SK-N-MC (cell line): Measurements from ENCODE around the gene HTR2A.
A peak's percentile ranks its signal among the peaks of the same experiment; 100 is the strongest.

Experiments
- DNase-seq: peaks from one replicate; pipeline ENCODE4 v3.0.0-alpha.2; 2011; ENCODE audit warnings: low read depth, low spot score
- H3K27ac ChIP-seq: fragments of 200-600 bp; sonication (generic); 2 replicates; pipeline ENCODE4 v1.5.1; 2016; ENCODE audit warnings: mixed run types
- H3K36me3 ChIP-seq: fragments of 200-600 bp; sonication (generic); 2 replicates; pipeline ENCODE4 v1.6.1; 2017; ENCODE audit warnings: antibody characterized with exemption, low read length, mixed read lengths; ENCODE audit not compliant: insufficient read depth
- H3K4me3 ChIP-seq: fragments of 200-600 bp; sonication (generic); 2 replicates; pipeline ENCODE4 v1.5.1; 2016
- H3K9ac ChIP-seq: fragments of 200-600 bp; sonication (generic); 2 replicates; pipeline ENCODE4 v1.8.0; 2017; ENCODE audit warnings: mixed run types, mixed read lengths; ENCODE audit not compliant: insufficient read length
- H3K9me3 ChIP-seq: fragments of 200-600 bp; sonication (generic); 2 replicates; pipeline ENCODE4 v1.6.1; 2017; ENCODE audit warnings: low read depth, mild to moderate bottlenecking, antibody characterized with exemption, low read length, moderate library complexity, mixed read lengths
- EZH2 ChIP-seq: fragments of 200-600 bp; sonication (generic); IDR thresholded peaks from one replicate; pipeline ENCODE4 v1.6.1; 2017; ENCODE audit warnings: antibody characterized with exemption
- FOXP2 ChIP-seq: optimal IDR thresholded peaks from 2 replicates; pipeline ENCODE3; 2011; ENCODE audit warnings: mild to moderate bottlenecking, moderate library complexity; ENCODE audit not compliant: insufficient read depth; ENCODE audit errors: extremely low read length, control extremely low read depth
- POLR2AphosphoS5 ChIP-seq: IDR thresholded peaks from 2 replicates; pipeline ENCODE4 v1.6.1; 2012; ENCODE audit warnings: mild to moderate bottlenecking, low read depth, low read length, borderline replicate concordance

Gene HTR2A

GRCh38 chr13:46896341-46897137, at the start of gene HTR2A:
Gene HTR2A (minus strand): TSS chr13:46897053. CDS start chr13:46895906, 1,147 bp downstream.
- no peaks in the 10 kb centered on the region for H3K9me3 ChIP-seq
- no peak for TF ChIP-seq EZH2
- peak; percentile 30; the same call in 1 of the 2 replicates for TF ChIP-seq POLR2AphosphoS5
- H3K9ac ChIP-seq = no peak within 1 kb of the TSS
- DNase-seq = peak; percentile 84
- peak within 1 kb of the TSS; percentile 38 for H3K27ac ChIP-seq
- no peaks in the 10 kb centered on the region for H3K36me3 ChIP-seq
- H3K4me3 ChIP-seq = peak within 1 kb of the TSS; percentile 78

DNA sequence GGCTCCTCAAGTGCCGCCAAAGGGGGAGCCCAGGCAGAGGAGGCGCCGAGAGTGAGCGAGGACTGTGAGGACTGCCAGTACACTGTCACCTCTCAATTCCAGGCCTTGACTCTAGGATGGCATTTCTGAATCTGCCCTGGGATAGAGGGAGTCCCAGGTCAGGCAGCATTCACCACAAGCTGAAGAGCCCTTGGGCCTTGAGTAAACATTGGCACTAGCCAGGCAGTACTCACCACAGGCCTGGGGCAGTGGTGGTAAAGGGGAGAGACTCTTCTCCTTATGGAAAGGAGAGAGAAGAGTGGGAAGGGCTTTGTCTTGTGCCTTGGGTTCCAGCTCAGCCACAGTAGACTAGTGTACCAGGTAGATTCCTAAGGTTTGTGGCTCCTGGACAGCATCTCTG, 39.7 kb upstream of the HTR2A start:
- no peaks in the 10 kb centered on the region for H3K9me3 ChIP-seq
- H3K27ac ChIP-seq = no peak overlapping the region
- DNase-seq = no peak
- no peak overlapping the region for H3K4me3 ChIP-seq
- TF ChIP-seq EZH2 (no peak), FOXP2 (no peak), POLR2AphosphoS5 (no peak)
- H3K9ac ChIP-seq = no peak overlapping the region
- H3K36me3 ChIP-seq = no peaks in the 10 kb centered on the region

DNA sequence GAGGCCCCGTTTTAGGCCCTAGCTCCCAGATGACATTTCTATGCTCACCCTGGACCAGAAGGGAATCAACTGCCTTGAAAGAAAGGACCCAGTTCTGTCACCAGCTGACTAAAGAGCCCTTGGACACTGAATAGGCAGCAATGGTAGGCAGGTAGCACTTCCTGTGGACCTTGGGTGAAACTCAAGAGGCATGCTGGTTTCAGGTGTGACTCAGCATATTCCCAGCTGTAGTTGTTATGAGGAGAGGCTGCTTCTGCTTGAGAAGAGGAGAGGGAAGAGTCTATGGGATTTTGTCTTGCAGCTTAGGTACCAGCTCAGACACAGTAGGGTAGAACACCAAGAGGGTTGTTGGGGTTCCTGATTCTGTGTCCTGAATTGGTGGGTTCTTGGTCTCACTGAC, 37.9 kb upstream of the HTR2A start:
- no peak for DNase-seq
- TF ChIP-seq POLR2AphosphoS5 (no peak), EZH2 (no peak), FOXP2 (no peak)
- Histone ChIP-seq H3K36me3 (no peaks in the 10 kb centered on the region), H3K9me3 (no peaks in the 10 kb centered on the region), H3K9ac (no peak overlapping the region), H3K27ac (no peak overlapping the region), H3K4me3 (no peak overlapping the region)

DNA sequence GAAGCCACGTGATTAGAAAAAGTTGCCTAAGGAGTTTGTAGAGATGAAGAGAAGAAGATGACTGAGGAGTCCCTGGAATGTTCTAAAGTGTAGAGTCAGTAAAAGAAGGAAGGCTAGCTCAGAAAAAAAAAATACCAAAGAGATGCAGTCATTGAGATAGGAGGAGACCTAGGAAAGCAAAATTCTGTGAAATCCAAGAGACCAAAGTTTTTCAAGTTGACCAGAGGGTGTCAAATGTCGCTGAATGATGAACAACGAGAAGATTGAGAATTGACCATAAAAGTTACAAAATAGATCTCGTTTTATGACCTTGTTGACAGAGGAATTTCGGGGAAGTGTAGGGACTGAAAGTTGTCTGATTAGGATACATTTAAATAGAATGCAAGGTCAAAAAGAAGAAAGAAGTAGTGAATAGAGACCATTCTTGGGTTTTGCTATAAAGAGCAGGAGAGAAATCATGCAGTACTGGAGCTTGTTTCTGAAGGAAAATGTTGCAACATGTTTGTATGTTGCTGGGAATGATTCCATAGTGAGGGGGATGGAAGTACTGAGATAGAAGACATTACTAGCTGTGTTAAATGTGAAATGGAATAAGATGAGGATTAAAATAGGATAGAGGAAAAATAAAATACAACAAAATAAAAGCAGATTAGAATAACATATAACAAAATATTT, 30.2 kb upstream of the HTR2A start:
- Histone ChIP-seq H3K4me3 (no peak overlapping the region), H3K27ac (no peak overlapping the region), H3K9me3 (no peaks in the 10 kb centered on the region), H3K9ac (no peak overlapping the region), H3K36me3 (no peaks in the 10 kb centered on the region)
- TF ChIP-seq EZH2 = no peak
- DNase-seq = no peak

- no peak for DNase-seq
- no peak overlapping the region for H3K4me3 ChIP-seq
- no peak for TF ChIP-seq FOXP2
- TF ChIP-seq POLR2AphosphoS5 = no peak
- no peak for TF ChIP-seq EZH2
Measured at GRCh38 chr13:46925486-46925885, 28.6 kb upstream of the HTR2A start.

DNA sequence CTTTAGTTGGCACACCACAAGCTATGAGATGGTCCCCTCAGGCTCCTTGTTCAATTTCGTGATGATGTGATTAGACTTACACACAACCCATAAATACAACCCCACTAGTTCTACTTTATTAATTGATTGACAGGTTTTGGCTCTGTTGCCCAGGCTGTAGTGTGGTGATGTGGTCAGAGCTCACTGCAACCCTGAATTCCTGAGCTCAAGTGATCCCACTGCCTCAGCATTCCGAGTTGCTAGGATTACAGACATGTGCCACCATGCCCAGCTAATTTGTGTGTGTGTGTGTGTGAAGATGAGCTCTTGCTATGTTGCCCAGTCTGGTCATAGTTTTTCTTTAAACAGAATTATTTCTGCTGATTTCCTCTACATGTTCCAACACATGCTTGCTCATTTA, 17.5 kb upstream of the HTR2A start:
- Histone ChIP-seq H3K36me3 (no peaks in the 10 kb centered on the region), H3K4me3 (no peak overlapping the region), H3K9ac (no peak overlapping the region), H3K27ac (no peak overlapping the region), H3K9me3 (no peaks in the 10 kb centered on the region)
- TF ChIP-seq EZH2 (no peak), FOXP2 (no peak), POLR2AphosphoS5 (no peak)
- DNase-seq = no peak

More at GRCh38 chr13:46925486-46925885, 28.6 kb upstream of the HTR2A start:
- H3K36me3 ChIP-seq = no peaks in the 10 kb centered on the region
- no peak overlapping the region for H3K27ac ChIP-seq
- H3K9me3 ChIP-seq = no peaks in the 10 kb centered on the region
- H3K9ac ChIP-seq = no peak overlapping the region

GRCh38 chr13:46913757-46914156, 16.9 kb upstream of the HTR2A start:
- Histone ChIP-seq H3K9ac (no peak overlapping the region), H3K9me3 (no peaks in the 10 kb centered on the region)
- DNase-seq = no peak

GRCh38 chr13:46909042-46909441, 12.2 kb upstream of the HTR2A start:
- no peak for DNase-seq
- Histone ChIP-seq H3K9me3 (no peaks in the 10 kb centered on the region), H3K4me3 (no peak overlapping the region), H3K27ac (no peak overlapping the region), H3K9ac (no peak overlapping the region), H3K36me3 (no peaks in the 10 kb centered on the region)
- TF ChIP-seq POLR2AphosphoS5 = no peak
- no peak for TF ChIP-seq EZH2
- TF ChIP-seq FOXP2 = no peak

More at GRCh38 chr13:46913757-46914156, 16.9 kb upstream of the HTR2A start:
- no peak overlapping the region for H3K4me3 ChIP-seq
- TF ChIP-seq POLR2AphosphoS5 (no peak), EZH2 (no peak)
- no peaks in the 10 kb centered on the region for H3K36me3 ChIP-seq
- H3K27ac ChIP-seq = no peak overlapping the region
